ENCODE results near the gene SOX11.
A peak's percentile ranks its signal among the peaks of the same experiment; 100 is the strongest.

SOX11 gene

GRCh38 chr2:5723791-5724735 is 31.9 kb downstream of the SOX11 start:
- Histone ChIP-seq H3K27ac (ENCODE audit: low read depth, low read length) (no peak overlapping the region), H3K9ac (ENCODE audit: low read depth, low read length) (no peak overlapping the region), H3K36me3 (ENCODE audit: control insufficient read depth, insufficient read depth, low read length) (no peaks in the 10 kb centered on the region), H3K27me3 (ENCODE audit: control insufficient read depth, insufficient read depth, low read length) (no peaks in the 10 kb centered on the region), H3K4me1 (ENCODE audit: control insufficient read depth, insufficient read depth, low read length) (peaks cover 17% of the 10 kb centered on the region), H3K9me3 (ENCODE audit: control insufficient read depth, insufficient read depth, low read length) (no peaks in the 10 kb centered on the region), H3K4me3 (ENCODE audit: low read depth, low read length) (no peak overlapping the region)

GRCh38 chr2:5725072-5725471 is 32.9 kb downstream of the SOX11 start:
- Histone ChIP-seq H3K36me3 (ENCODE audit: control insufficient read depth, insufficient read depth, low read length) (no peaks in the 10 kb centered on the region), H3K9me3 (ENCODE audit: control insufficient read depth, insufficient read depth, low read length) (no peaks in the 10 kb centered on the region), H3K4me3 (ENCODE audit: low read depth, low read length) (peak overlapping the region; percentile 67), H3K9ac (ENCODE audit: low read depth, low read length) (peak overlapping the region; percentile 16), H3K27me3 (ENCODE audit: control insufficient read depth, insufficient read depth, low read length) (no peaks in the 10 kb centered on the region), H3K4me1 (ENCODE audit: control insufficient read depth, insufficient read depth, low read length) (peaks cover 17% of the 10 kb centered on the region), H3K27ac (ENCODE audit: low read depth, low read length) (peak overlapping the region; percentile 92)

- Histone ChIP-seq H3K9ac (ENCODE audit: low read depth, low read length) (peak overlapping the region; percentile 49), H3K27ac (ENCODE audit: low read depth, low read length) (peak overlapping the region; percentile 92), H3K4me3 (ENCODE audit: low read depth, low read length) (peak overlapping the region; percentile 67)
These were observed 33.7 kb downstream of the SOX11 start for GRCh38 chr2:5725794-5726463.

GRCh38 chr2:5727235-5727634 is 35.1 kb downstream of the SOX11 start:
- Histone ChIP-seq H3K9ac (ENCODE audit: low read depth, low read length) (no peak overlapping the region), H3K27ac (ENCODE audit: low read depth, low read length) (no peak overlapping the region), H3K36me3 (ENCODE audit: control insufficient read depth, insufficient read depth, low read length) (no peaks in the 10 kb centered on the region), H3K27me3 (ENCODE audit: control insufficient read depth, insufficient read depth, low read length) (no peaks in the 10 kb centered on the region), H3K9me3 (ENCODE audit: control insufficient read depth, insufficient read depth, low read length) (no peaks in the 10 kb centered on the region), H3K4me1 (ENCODE audit: control insufficient read depth, insufficient read depth, low read length) (peaks cover 21% of the 10 kb centered on the region), H3K4me3 (ENCODE audit: low read depth, low read length) (peak overlapping the region; percentile 67)

More at GRCh38 chr2:5725794-5726463, 33.7 kb downstream of the SOX11 start:
- H3K27me3 ChIP-seq (ENCODE audit: control insufficient read depth, insufficient read depth, low read length), result no peaks in the 10 kb centered on the region
- H3K36me3 ChIP-seq (ENCODE audit: control insufficient read depth, insufficient read depth, low read length), result no peaks in the 10 kb centered on the region
- H3K4me1 ChIP-seq (ENCODE audit: control insufficient read depth, insufficient read depth, low read length), result peaks cover 17% of the 10 kb centered on the region
- H3K9me3 ChIP-seq (ENCODE audit: control insufficient read depth, insufficient read depth, low read length), result no peaks in the 10 kb centered on the region

GRCh38 chr2:5729416-5729815 is 37.2 kb downstream of the SOX11 start:
- peaks cover 21% of the 10 kb centered on the region for H3K4me1 ChIP-seq (ENCODE audit: control insufficient read depth, insufficient read depth, low read length)
- H3K9me3 ChIP-seq (ENCODE audit: control insufficient read depth, insufficient read depth, low read length), result no peaks in the 10 kb centered on the region
- H3K9ac ChIP-seq (ENCODE audit: low read depth, low read length), result no peak overlapping the region
- H3K36me3 ChIP-seq (ENCODE audit: control insufficient read depth, insufficient read depth, low read length), result no peaks in the 10 kb centered on the region
- H3K27me3 ChIP-seq (ENCODE audit: control insufficient read depth, insufficient read depth, low read length), result no peaks in the 10 kb centered on the region
- no peak overlapping the region for H3K4me3 ChIP-seq (ENCODE audit: low read depth, low read length)
- H3K27ac ChIP-seq (ENCODE audit: low read depth, low read length), result no peak overlapping the region

- Histone ChIP-seq H3K4me1 (ENCODE audit: control insufficient read depth, insufficient read depth, low read length) (peaks cover 16% of the 10 kb centered on the region), H3K27me3 (ENCODE audit: control insufficient read depth, insufficient read depth, low read length) (no peaks in the 10 kb centered on the region), H3K27ac (ENCODE audit: low read depth, low read length) (no peak overlapping the region), H3K36me3 (ENCODE audit: control insufficient read depth, insufficient read depth, low read length) (no peaks in the 10 kb centered on the region), H3K4me3 (ENCODE audit: low read depth, low read length) (no peak overlapping the region), H3K9me3 (ENCODE audit: control insufficient read depth, insufficient read depth, low read length) (no peaks in the 10 kb centered on the region), H3K9ac (ENCODE audit: low read depth, low read length) (no peak overlapping the region)
These were observed 38.2 kb downstream of the SOX11 start for GRCh38 chr2:5730386-5730785.

- Histone ChIP-seq H3K36me3 (ENCODE audit: control insufficient read depth, insufficient read depth, low read length) (no peaks in the 10 kb centered on the region), H3K4me3 (ENCODE audit: low read depth, low read length) (no peak overlapping the region), H3K27me3 (ENCODE audit: control insufficient read depth, insufficient read depth, low read length) (no peaks in the 10 kb centered on the region), H3K9ac (ENCODE audit: low read depth, low read length) (no peak overlapping the region), H3K27ac (ENCODE audit: low read depth, low read length) (no peak overlapping the region), H3K9me3 (ENCODE audit: control insufficient read depth, insufficient read depth, low read length) (no peaks in the 10 kb centered on the region), H3K4me1 (ENCODE audit: control insufficient read depth, insufficient read depth, low read length) (peaks cover 3% of the 10 kb centered on the region; the same call in 1 of the 2 replicates)
These were observed 42.8 kb downstream of the SOX11 start for GRCh38 chr2:5734859-5735520.

GRCh38 chr2:5735521-5735861 is 43.3 kb downstream of the SOX11 start:
- Histone ChIP-seq H3K27me3 (ENCODE audit: control insufficient read depth, insufficient read depth, low read length) (no peaks in the 10 kb centered on the region), H3K36me3 (ENCODE audit: control insufficient read depth, insufficient read depth, low read length) (no peaks in the 10 kb centered on the region), H3K4me1 (ENCODE audit: control insufficient read depth, insufficient read depth, low read length) (peaks cover 3% of the 10 kb centered on the region; the same call in 1 of the 2 replicates), H3K4me3 (ENCODE audit: low read depth, low read length) (no peak overlapping the region), H3K9me3 (ENCODE audit: control insufficient read depth, insufficient read depth, low read length) (no peaks in the 10 kb centered on the region), H3K27ac (ENCODE audit: low read depth, low read length) (no peak overlapping the region), H3K9ac (ENCODE audit: low read depth, low read length) (no peak overlapping the region)

GRCh38 chr2:5736050-5736449 is 43.9 kb downstream of the SOX11 start:
- no peaks in the 10 kb centered on the region for H3K36me3 ChIP-seq (ENCODE audit: control insufficient read depth, insufficient read depth, low read length)
- no peaks in the 10 kb centered on the region for H3K9me3 ChIP-seq (ENCODE audit: control insufficient read depth, insufficient read depth, low read length)
- no peaks in the 10 kb centered on the region for H3K27me3 ChIP-seq (ENCODE audit: control insufficient read depth, insufficient read depth, low read length)
- peaks cover 3% of the 10 kb centered on the region; the same call in 1 of the 2 replicates for H3K4me1 ChIP-seq (ENCODE audit: control insufficient read depth, insufficient read depth, low read length)
- H3K9ac ChIP-seq (ENCODE audit: low read depth, low read length), result no peak overlapping the region
- H3K27ac ChIP-seq (ENCODE audit: low read depth, low read length), result no peak overlapping the region
- no peak overlapping the region for H3K4me3 ChIP-seq (ENCODE audit: low read depth, low read length)

- H3K36me3 ChIP-seq (ENCODE audit: control insufficient read depth, insufficient read depth, low read length), result no peaks in the 10 kb centered on the region
- H3K4me1 ChIP-seq (ENCODE audit: control insufficient read depth, insufficient read depth, low read length), result peaks cover under 1% of the 10 kb centered on the region
- H3K9ac ChIP-seq (ENCODE audit: low read depth, low read length), result no peak overlapping the region
- H3K27me3 ChIP-seq (ENCODE audit: control insufficient read depth, insufficient read depth, low read length), result no peaks in the 10 kb centered on the region
- H3K27ac ChIP-seq (ENCODE audit: low read depth, low read length), result no peak overlapping the region
- no peaks in the 10 kb centered on the region for H3K9me3 ChIP-seq (ENCODE audit: control insufficient read depth, insufficient read depth, low read length)
- no peak overlapping the region for H3K4me3 ChIP-seq (ENCODE audit: low read depth, low read length)
These were observed 44.7 kb downstream of the SOX11 start for GRCh38 chr2:5736886-5737285.

Data from HUES48 (cell line).